Ramos (cell line): ENCODE measurements around the gene GOLGA6L22.
"Not testable (repeated sequence)": the region's sequence is repeated elsewhere in the genome, so short reads cannot be mapped to it uniquely, and the experiment has no call there.

Experiments
- in situ Hi-C: fragments of 300-500 bp; cut with MboI; formaldehyde crosslinking; loops from one replicate; pipeline ENCODE4 v1.14.3; 2022; ENCODE audit warnings: low sequenced_read_pairs; ENCODE audit not compliant: unreplicated experiment

GOLGA6L22 gene, protein sequence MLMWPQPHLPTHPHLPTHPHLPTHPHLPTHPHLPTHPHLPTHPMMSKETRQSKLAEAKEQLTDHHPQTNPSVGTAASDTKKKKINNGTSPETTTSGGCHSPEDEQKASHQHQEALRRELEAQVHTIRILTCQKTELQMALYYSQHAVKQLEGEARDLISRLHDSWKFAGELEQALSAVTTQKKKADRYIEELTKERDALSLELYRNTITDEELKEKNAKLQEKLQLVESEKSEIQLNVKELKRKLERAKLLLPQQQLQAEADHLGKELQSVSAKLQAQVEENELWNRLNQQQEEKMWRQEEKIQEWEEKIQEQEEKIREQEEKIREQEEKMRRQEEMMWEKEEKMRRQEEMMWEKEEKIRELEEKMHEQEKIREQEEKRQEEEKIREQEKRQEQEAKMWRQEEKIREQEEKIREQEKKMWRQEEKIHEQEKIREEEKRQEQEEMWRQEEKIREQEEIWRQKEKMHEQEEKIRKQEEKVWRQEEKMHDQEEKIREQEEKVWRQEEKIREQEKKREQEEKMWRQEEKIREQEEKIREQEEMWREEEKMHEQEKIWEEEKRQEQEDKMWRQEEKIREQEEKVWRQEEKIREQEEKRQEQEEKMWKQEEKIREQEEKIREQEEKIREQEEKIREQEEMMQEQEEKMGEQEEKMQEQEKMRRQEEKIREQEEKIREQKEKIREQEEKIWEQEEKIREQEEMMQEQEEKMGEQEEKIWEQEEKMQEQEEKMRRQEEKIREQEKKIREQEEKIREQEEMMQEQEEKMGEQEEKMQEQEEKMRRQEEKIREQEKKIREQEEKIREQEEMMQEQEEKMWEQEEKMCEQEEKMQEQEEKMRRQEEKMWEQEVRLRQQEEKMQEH

DNA sequence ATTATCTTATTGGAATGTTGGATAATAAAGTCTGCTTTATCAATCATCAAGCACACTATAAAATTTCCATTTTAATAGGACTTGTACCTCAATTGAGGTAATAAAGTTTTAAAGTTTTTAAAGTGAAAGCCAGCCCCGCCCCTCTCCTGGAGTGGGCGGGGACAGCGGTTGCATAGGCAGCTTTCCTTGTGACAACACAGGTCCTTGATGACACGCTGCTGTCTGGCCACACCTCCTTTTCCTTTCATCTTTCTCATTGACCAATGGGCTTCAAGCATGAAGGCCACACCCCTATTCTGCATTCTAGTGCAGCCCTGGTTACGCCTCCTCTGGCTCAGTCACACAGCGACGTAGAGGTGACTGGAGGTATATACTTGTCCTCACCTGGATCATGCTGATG lies at the start of gene GOLGA6L22:
GOLGA6L22 (plus strand) TSS at position 301 of the 400 bp plus-strand sequence; CDS start at position 392, 91 bp downstream.
- in situ Hi-C loops = not testable (repeated sequence)

DNA sequence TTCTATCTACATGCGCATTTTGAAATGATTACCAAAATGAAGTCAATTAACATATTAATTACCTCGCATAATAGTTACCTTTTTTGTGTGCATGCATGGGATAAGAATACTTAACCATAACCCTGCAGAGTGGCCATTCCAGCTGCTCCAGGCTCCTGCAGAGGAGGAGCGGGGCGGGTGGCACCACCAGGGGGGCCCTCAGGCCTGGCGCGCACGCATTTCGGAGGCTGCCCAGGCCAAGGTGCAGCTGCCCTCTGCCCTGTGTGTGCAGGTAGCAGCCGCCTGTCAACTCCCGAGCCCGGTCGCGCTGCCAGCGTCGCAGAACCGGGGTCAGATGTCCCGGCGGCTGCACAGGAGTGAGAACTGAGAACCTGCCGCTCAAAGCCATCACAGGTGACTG lies 41.4 kb upstream of the GOLGA6L22 start:
- in situ Hi-C loops = not testable (repeated sequence)

DNA sequence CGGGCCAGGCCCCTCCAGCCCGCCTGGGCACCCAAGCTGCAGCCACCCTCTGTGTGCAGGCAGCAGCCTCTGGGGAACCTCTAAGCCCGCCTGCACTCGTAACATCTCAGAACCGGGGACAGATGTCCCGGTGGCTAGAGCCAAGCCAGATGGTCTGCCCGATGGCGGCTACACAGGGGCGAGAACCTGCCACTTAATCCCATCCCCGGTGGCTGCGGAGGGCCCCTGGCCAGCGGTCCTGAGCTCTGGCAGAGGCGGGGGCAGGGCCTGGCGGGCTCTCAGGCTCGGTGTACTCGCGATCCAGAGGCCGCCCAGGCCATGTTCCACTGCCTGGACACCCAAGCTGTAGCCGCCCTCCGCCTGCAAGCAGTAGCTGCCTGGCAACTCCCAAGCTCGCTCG lies 40.9 kb upstream of the GOLGA6L22 start:
- in situ Hi-C loops = not testable (repeated sequence)

DNA sequence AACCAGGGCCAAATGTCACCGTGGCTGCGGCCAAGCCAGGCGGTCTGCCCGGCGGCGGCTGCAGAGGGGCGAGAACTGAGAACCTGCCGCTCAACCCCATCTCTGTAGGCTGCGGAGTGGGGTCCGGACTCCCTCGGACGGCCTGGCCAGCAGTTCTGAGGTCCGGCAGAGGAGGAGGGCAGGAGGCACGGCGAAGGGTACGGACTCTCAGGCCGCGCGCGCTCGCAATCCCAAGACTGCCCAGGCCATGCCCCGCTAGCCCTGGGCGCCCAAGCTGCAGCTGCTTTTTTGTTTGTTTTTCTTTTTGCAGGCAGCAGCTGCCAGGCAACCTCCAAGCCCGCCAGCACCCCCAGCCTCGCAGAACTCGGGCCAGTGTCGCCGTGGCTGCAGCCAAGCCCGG lies 40.5 kb upstream of the GOLGA6L22 start:
- in situ Hi-C loops = not testable (repeated sequence)

DNA sequence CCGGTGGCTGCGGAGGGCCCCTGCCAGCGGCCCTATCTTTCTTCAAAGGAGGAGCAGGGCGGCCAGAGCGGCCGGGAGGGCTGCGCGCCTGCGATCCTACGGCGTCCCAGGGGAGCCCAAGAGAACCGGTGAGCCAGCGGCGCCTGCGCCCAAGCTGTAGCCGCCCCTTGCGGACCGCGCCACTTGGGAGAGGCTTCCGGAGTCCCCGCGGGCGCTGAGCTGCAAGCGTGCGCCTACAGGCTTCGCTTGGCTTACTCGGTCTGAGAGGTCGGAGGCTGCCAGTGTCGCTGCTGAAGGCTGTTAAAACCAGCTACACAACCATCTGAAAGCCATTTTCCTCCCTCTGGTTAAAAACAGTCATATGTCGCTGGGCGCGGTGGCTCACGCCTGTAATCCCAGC lies 40.0 kb upstream of the GOLGA6L22 start:
- in situ Hi-C loops = not testable (repeated sequence)

DNA sequence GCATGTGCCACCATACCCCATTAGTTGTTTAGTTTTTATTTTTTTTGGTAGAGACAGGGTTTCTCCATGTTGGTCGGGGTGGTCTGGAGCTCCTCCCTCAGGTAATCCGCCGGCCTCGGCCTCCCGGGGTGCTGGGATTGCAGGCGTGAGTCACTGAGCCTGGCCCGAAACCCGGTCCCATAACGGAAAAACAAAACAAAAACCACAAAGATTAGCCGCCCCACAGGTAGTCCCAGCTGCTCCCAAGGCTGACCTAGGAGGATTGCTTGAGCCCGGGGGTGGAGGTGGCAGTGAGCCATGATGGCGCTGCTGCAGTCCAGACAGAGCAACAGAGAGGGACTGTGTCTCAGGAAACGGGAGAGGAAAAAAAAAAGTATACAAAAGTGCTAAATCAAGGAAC lies 38.4 kb upstream of the GOLGA6L22 start:
- in situ Hi-C loops = not testable (repeated sequence)

DNA sequence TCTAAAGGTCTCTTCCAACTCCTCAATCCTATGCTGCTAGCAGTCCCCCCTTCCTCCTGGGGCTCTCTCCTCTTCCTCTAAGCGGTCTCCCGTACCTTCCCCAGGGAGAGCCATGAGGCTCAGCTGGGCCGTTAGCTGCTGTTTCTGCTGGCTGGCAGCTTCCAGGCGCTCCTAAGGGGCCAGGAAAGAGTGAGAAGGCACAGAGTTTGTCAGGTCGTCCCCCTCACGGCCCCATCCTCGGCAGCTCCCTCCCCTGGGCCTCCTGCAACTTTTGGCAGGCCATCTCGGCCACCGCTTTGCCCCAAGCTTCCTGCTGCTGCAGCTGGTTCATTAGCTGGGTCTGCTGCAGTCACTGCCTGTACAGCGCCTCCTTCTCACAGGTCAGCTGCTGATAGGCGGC lies 29.3 kb upstream of the GOLGA6L22 start:
- in situ Hi-C loops = not testable (repeated sequence)

DNA sequence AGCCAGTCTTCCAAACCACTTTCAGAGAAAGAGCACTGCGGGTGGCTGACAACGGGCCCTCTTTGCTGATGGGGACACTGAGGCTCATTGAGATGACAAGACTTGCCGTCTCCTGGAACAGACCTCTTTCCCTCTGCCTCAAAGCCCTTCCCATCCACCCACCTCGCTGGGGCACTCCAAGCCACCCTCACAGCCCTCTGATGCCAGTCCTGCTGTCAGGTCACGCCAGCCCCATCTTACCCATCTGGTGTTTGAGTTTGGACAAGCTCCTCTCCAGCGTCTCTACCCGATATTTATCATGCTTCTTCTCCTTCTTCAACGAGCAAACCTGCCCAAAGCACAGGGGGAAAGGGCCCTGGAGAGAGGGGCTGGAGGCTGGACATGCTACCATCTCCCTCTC lies 27.0 kb upstream of the GOLGA6L22 start:
- in situ Hi-C loops = not testable (repeated sequence)

DNA sequence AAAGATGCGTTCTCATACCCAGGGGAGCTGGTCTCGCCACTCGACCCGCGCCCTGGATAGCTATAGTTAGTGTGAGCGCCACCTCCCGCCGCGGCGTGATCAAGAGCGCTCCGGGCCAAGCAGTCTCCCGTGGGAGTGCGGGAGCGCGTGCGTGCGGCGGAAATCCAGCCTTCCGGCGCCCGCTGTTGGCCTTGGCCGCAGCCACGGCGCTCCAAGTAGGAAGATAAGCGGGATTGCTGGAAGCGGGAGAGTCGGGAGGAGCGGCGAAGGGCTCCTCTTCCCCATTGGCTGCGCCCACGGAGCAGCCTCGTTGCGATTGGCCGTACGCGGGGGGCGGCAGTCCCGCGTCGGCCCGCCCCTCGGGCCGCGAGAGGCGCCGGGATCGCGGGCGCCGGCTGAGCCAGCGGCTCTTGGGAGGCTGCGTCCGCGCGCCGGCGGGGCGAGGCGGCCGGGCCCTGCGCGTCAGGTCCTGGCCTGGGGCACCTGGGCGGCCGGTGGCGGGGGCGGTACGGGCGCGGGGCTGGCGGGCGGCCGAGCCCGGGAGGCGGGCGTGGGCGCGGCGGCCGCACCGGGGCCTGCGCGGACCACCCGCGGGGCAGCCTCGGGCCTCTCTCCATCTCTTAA lies 35.9 kb downstream of the GOLGA6L22 start:
- in situ Hi-C loops = not testable (repeated sequence)

DNA sequence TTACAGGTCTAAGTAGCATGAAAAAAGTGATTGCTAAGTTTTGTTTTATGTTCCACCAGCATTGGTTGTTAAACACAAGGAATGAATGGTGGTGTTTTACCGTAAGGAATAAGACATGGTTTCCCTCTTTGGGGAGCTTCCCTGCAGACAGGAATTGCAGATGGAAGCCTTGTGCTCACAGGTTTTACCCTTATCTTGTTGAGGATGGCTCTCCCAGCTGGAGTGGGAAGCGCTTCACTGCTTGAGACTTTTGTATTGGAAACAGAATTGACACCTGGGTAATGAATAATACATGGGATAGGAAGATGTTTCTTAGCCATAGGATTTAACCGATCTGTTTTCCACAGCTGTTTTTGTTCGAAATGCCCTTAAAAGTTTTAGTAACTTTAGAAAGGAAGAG lies 38.5 kb downstream of the GOLGA6L22 start:
- in situ Hi-C loops = not testable (repeated sequence)

DNA sequence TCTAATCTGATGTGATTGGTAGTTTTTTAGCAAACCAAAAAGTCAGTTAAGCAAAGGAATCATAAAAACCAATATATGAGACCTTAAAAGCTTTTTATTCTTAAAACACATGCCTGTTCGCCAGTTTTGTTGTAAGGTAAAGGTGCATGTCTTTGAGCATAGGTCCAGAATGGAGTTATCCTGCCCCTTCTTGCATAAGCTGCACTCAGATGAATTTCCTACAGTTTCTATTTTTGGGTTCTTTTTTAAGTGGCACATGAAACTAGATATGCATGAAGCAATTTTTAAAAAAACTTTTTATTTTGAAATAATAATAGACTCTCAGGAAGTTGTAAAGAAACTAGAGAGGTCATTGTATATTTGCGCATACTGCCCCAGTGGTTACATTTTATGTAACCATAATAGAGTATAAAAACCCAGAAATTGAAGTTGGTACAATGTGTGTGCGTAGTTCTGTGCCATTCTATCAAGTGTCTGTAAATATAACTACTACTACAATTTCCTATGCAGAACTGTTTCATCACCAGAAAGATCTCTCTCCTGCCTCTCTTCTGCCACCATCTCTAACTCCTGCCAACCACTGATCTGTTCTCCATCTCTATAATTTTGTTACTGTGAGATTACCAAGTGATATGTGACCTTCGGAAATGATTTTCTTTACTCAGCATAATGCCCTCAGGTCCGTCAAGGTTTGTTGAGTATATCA lies 39.7 kb downstream of the GOLGA6L22 start:
- in situ Hi-C loops = not testable (repeated sequence)

DNA sequence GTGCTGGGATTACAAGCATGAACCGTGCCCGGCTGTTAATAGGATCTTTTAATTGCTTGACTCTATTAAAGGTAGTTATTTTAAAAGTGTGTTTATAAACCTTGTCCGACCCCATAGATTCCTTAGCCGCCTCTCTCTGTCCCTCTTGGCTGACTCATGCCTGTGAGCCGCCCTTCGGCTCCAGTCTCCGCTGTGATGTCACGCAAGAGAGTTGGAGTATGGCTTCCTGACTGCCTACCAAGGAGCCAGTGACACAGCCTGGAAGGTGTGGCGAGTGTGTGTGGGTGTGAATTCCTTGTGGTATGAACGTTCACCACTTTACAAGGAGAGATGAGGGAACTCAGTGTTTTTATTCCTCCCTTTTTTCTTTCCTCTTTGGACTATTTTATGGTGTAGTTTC lies 43.6 kb downstream of the GOLGA6L22 start:
- in situ Hi-C loops = not testable (repeated sequence)

DNA sequence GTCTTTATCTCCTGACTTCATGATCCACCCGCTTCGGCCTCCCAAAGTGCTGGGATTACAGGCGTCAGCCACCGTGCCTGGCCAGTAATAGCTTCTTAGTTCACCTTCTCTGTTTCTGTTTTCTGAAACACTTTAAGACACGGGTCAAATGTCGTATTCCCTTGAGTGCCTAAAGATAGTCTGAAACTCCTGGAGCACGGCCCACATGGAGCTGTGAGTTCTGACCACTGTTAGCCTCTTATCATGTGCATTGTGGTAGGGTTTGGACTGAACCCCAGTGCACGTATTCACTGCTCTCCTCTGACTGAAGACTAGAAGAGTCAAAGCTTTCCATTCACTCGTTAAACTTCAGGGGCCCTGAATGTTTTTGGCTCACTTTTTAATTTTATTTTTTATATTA lies 48.3 kb downstream of the GOLGA6L22 start:
- in situ Hi-C loops = not testable (repeated sequence)

DNA sequence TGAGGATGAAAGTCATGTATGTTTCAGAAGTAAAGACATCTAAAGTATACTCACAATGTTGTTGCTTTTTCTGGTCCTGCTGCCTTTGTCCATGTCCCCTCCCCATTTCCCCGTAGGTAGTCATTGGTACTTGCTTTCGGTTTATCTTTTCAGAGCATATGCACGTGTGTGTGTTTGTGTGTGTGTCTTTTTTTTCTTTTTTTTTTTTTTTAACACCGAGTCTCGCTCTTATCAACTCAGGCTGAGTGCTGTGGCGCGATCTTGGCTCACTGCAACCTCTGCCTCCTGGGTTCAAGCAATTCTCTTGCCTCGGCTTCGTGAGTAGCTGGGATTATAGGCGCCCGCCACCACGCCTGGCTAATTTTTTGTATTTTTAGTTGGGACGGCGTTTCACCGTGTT lies 57.4 kb downstream of the GOLGA6L22 start:
- in situ Hi-C loops = not testable (repeated sequence)
